NCI-H1417 treated with DMSO at 0.1 percent for 48 hours (cell line): Measurements from ENCODE around the gene PNLDC1.

Experiments used
- DNase-seq: peaks from one replicate; lab custom pipeline; 2025; lab: John Stamatoyannopoulos, UW

PNLDC1 gene

DNA sequence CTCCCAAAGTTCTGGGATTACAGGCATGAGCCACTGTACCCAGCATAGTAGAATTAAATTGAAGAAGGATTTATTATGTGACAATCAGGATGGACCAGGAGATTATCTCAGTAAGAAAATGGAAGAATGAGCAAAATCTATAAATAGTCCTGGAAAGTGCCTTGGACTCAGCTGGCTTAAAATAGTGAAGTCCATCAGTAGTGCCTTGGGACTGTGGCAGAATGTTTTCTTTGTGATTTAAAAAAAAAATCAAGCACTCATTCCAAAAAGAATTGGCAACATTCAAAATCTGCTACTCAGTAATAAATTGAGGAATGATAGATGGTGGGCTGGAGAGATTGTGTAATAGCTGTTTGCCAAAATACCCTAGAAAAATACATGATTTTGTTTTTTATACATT is 53.7 kb downstream of the PNLDC1 start:
- no peak for DNase-seq

DNA sequence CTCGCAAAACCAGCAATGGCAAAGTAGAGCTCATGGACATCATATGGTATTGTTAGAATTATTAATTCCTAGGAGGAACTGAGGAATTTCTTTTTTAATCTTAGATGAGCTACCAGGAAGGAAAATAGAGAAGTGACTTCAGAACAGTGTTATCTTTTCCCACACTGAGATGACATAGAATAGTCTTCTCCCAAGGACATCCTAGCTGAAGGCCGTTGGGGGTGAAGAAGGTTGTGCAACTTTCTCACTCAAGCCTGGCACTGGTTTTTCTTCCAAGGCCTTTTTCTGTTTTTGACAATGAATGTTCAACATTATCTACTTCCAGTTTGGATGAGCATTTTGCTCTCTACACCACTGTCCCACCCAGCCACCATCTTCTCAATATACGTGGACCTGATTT is 54.9 kb downstream of the PNLDC1 start:
- DNase-seq = no peak

DNA sequence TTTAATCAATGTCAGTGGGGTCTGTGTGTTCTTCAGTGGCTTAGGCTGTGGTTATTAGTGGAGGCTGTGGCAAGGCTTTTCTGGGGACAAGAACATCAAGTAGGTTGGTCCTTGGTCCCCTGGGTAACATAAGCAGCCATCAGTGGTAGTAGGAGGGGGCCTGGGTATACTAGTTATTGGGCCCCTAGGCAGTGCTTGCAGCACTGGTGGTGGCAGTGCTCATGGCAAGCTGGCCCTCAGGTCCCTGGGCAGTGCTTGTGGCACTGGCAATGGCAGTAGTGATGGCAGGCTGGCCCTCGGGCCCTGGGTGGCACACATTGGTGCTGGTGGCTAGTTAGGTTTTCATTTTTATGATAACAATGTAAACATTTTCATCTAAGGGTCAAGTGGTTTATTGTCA is 58.2 kb downstream of the PNLDC1 start:
- no peak for DNase-seq

DNA sequence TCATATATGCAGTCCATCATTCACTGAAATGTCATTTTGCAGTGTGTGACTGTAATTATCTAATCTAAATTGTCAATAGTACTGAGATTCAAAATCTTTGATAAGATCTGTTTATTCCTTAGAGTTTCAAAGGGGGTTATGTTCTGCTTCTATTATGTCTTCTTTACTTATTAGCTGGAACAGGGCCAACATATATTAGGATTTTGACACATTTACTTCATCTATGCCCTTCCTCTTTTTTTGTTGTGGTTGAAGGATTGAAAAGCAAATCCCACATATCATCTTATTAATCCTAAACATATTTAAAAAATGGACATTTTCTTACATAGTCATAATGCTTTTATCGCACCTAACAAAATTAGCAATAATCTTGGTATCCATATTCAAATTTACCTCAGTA is 60.4 kb downstream of the PNLDC1 start:
- no peak for DNase-seq

DNA sequence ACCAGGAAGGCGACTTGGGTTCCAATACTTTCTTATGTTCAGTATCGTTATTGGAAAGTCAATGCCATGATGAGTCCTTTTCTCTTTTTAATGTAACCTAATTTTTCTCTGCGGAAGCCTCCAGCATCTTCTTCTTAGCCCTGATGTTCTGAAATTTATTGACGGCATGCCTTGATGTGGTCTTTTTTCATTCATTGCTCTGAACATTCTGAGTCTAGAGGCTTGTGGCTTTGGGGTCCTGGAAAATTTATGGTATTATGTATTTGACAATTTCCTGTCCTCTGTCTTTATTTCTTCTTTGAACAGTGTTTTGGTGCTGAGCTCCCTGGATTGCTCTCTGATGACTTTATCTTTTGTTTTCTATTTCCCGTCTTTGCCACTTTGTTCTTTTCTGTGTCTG is 62.0 kb downstream of the PNLDC1 start:
- DNase-seq = no peak

DNA sequence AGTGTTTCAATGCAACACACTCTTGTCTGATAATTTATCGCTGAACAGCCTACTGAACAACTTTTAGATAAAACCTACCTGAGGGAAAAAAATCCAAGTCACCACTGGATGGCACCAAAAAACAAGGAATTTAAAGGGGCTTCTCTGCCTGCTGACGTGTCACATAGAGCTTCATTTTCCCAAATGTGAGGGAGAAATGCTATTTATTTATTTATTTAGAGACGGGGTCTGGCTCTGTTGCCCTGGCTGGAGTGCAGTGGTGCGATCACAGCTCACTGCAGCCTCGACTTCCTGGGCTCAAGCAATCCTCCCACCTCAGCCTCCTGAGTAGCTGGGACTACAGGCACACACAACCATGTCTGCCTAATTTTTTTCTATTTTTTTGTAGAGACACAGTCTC is 63.3 kb downstream of the PNLDC1 start:
- peak; percentile 10 for DNase-seq

DNA sequence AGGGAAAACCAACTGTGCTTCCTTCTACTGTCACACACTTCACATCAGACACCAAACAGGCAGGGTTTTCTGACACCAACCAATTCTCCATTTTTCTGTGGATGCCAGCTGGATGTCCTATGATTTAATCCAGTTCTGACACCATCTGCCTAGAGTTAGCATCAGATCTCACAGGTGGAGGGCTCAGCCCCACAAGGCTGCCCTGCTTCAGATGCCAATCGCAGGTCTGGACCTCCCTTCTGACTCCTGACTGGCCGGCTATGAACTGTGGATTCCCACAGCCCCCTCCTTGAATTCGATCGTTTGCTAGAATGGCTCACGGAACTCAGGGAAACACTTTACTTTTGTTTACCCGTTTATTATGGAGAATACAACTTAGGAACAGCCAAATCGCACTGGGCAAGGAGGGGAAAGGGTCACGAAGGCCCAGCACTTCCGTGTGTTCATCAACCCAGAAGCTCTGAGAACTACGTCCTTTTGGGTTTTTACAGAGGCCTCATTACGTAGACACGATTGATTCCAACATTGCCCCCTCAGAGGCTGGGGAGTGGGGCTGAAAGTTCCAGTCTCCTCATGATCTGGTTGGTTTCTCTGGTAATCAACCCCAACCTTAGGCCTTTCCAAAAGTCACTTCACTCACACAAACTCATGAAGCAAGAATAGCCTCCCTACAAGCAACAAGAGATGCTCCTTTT is 65.3 kb downstream of the PNLDC1 start:
- DNase-seq = no peak

DNA sequence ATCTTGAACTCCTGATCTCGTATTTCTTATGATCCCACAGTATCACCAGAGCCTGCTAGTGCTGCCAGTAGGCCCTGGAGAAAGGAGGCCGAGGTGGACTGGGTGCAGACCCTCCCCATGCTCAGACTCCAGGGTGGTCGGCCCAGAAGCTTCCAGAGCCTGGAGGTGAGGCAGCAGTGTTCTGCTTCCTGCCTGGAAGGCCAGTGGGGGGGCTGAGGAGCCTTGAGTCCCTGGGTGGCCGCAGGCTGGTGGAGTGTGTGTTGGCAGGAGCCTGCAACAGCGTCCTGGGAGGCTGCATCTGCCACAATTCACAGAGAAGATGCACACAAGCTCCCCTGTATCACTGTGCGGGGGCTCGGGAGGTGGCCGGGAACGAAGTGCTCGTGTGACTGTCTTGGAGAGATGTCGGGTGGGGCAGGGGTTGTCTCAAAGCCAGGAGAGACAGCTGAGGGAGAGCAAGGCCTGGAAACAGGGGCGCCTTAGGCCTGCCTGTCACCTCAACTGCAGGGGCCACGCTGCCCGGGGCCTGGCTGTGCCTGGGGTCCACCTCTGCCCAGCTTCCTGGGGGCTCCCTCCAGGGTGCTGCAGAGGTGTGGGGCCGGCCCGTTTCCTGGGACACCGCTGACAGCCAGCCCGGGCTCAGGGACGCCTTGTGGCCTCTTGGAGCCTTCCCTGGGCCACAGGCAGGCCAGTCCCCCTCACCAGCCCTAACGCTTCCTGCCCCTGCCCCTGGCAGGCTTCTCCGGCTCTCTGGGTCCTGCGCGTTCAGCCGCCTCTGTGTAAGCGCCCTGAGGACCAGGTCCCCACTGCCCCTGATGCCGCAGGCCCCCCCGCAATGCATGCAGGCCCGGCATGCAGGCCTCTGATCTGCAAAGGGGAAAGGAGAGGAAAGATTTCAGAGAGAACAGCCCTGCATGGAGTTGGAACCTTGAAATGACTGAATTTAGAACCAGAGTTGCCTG is 66.5 kb downstream of the PNLDC1 start:
- no peak for DNase-seq
